Hepatocyte (in vitro differentiated cells): ENCODE data around the gene TMEM116. TPM values are rescaled to one million over a fixed set of nuclear protein-coding genes. Genes with fewer than 3 reads are reported as not detected.
"Not testable (repeated sequence)": the region's sequence is repeated elsewhere in the genome, so short reads cannot be mapped to it uniquely, and the experiment has no call there.

Experiments used
- DNase-seq: peaks from one replicate; pipeline ENCODE4 v3.0.0-alpha.2; 2016; ENCODE audit warnings: low spot score
- H2AFZ ChIP-seq: fragments of 200-600 bp; sonication (generic); 2 replicates; pipeline ENCODE4 v1.6.0; 2016; ENCODE audit warnings: antibody characterized with exemption, mild to moderate bottlenecking
- H3K27ac ChIP-seq: fragments of 200-600 bp; sonication (generic); 2 replicates; pipeline ENCODE4 v1.5.1; 2016; ENCODE audit warnings: mild to moderate bottlenecking
- H3K27me3 ChIP-seq: fragments of 200-600 bp; sonication (generic); 2 replicates; pipeline ENCODE4 v1.6.1; 2016
- H3K36me3 ChIP-seq: fragments of 200-600 bp; sonication (generic); replicated peaks from 2 replicates; pipeline ENCODE4 v1.5.1; 2016; ENCODE audit warnings: low read depth; ENCODE audit not compliant: insufficient read depth
- H3K4me1 ChIP-seq: fragments of 200-600 bp; sonication (generic); 2 replicates; pipeline ENCODE4 v1.5.1; 2016; ENCODE audit warnings: mild to moderate bottlenecking, moderate library complexity; ENCODE audit not compliant: insufficient read depth
- H3K4me2 ChIP-seq: fragments of 200-600 bp; sonication (generic); 2 replicates; pipeline ENCODE4 v1.6.0; 2016
- H3K4me3 ChIP-seq: fragments of 200-600 bp; sonication (generic); 2 replicates; pipeline ENCODE4 v1.5.1; 2016; ENCODE audit warnings: mild to moderate bottlenecking
- H3K79me2 ChIP-seq: fragments of 200-600 bp; sonication (generic); 2 replicates; pipeline ENCODE4 v1.6.0; 2017; ENCODE audit warnings: mild to moderate bottlenecking
- H3K9me2 ChIP-seq: fragments of 200-600 bp; sonication (generic); replicated peaks from 2 replicates; pipeline ENCODE4 v1.6.0; 2017; ENCODE audit warnings: mild to moderate bottlenecking; ENCODE audit not compliant: insufficient read depth
- H3K9me3 ChIP-seq: fragments of 200-600 bp; sonication (generic); 2 replicates; pipeline ENCODE4 v1.5.1; 2016; ENCODE audit warnings: low read depth, mild to moderate bottlenecking
- H4K20me1 ChIP-seq: fragments of 200-600 bp; sonication (generic); 2 replicates; pipeline ENCODE4 v1.6.0; 2016; ENCODE audit warnings: mild to moderate bottlenecking; ENCODE audit not compliant: insufficient read depth, poor library complexity, severe bottlenecking
- CTCF ChIP-seq: fragments of 200-600 bp; sonication (generic); IDR thresholded peaks from 2 replicates; pipeline ENCODE4 v1.5.1; 2016; ENCODE audit warnings: antibody characterized with exemption, mild to moderate bottlenecking; ENCODE audit not compliant: poor library complexity
- EZH2 ChIP-seq: fragments of 200-600 bp; sonication (generic); IDR thresholded peaks from 2 replicates; pipeline ENCODE4 v1.6.1; 2016; ENCODE audit warnings: antibody characterized with exemption, mild to moderate bottlenecking, borderline replicate concordance
- EZH2phosphoT487 ChIP-seq: fragments of 200-600 bp; sonication (generic); IDR thresholded peaks from one replicate; pipeline ENCODE4 v1.6.1; 2018; ENCODE audit warnings: antibody characterized with exemption, mild to moderate bottlenecking, low read depth, moderate library complexity; ENCODE audit not compliant: unreplicated experiment, severe bottlenecking
- WGBS: methylation state at CpG from one replicate; pipeline ENCODE4 v1.1.6; 2016; ENCODE audit warnings: low lambda C conversion rate; ENCODE audit errors: missing lambda C conversion rate; 5-methylcytosine and 5-hydroxymethylcytosine counted together
- polyA plus RNA-seq: library from polyadenylated mRNA; unstranded; fragments of >200 nt; fragmentation: Nextera tagmentation; extraction: Ambion mirVana; gene quantifications from 2 replicates; pipeline ENCODE4 v1.2.1, GENCODE V29; 2016
- total RNA-seq: library from RNA; depleted of rRNA; stranded (reverse); fragments of >200 nt; gene quantifications from 2 replicates; pipeline ENCODE4 v1.2.3, GENCODE V29; 2014

Gene TMEM116
- total and polyA plus RNA-seq, 2 experiments from 2014 or later = 11.2 to 13.1 TPM

- Histone ChIP-seq H3K4me2 (no peak overlapping the region), H2AFZ (no peak overlapping the region), H3K9me3 (no peaks in the 10 kb centered on the region), H3K4me1 (peaks cover 9% of the 10 kb centered on the region), H3K9me2 (no peaks in the 10 kb centered on the region), H4K20me1 (no peaks in the 10 kb centered on the region), H3K27ac (no peak overlapping the region), H3K4me3 (no peak overlapping the region), H3K27me3 (no peaks in the 10 kb centered on the region), H3K79me2 (peaks cover 3% of the 10 kb centered on the region), H3K36me3 (no peaks in the 10 kb centered on the region)
- 94% methylated on average over 3 of the region's 3 CpGs for WGBS
- TF ChIP-seq CTCF = no peak
- TF ChIP-seq EZH2 = no peak
- no peak for TF ChIP-seq EZH2phosphoT487
- no peak for DNase-seq
These were observed 8.9 kb downstream of the TMEM116 start for GRCh38 chr12:112004041-112004440.

- DNase-seq = no peak
- Histone ChIP-seq H3K4me3 (no peak overlapping the region), H3K79me2 (peaks cover 1% of the 10 kb centered on the region), H3K4me1 (peaks cover 9% of the 10 kb centered on the region), H3K4me2 (no peak overlapping the region), H3K9me3 (no peaks in the 10 kb centered on the region), H4K20me1 (no peaks in the 10 kb centered on the region), H3K36me3 (no peaks in the 10 kb centered on the region), H2AFZ (no peak overlapping the region), H3K9me2 (no peaks in the 10 kb centered on the region), H3K27ac (no peak overlapping the region), H3K27me3 (no peaks in the 10 kb centered on the region)
- TF ChIP-seq CTCF = no peak
- TF ChIP-seq EZH2phosphoT487 = no peak
- no peak for TF ChIP-seq EZH2
These were observed 11.4 kb downstream of the TMEM116 start for GRCh38 chr12:112001576-112001975.

GRCh38 chr12:112000820-112001219 lies 12.1 kb downstream of the TMEM116 start:
- Histone ChIP-seq H3K4me2 (no peak overlapping the region), H3K9me3 (no peaks in the 10 kb centered on the region), H3K4me1 (peaks cover 5% of the 10 kb centered on the region), H3K27ac (no peak overlapping the region), H3K9me2 (no peaks in the 10 kb centered on the region), H3K79me2 (no peaks in the 10 kb centered on the region), H2AFZ (no peak overlapping the region), H3K27me3 (no peaks in the 10 kb centered on the region), H3K36me3 (no peaks in the 10 kb centered on the region), H3K4me3 (no peak overlapping the region), H4K20me1 (no peaks in the 10 kb centered on the region)
- TF ChIP-seq CTCF (no peak), EZH2 (no peak), EZH2phosphoT487 (no peak)
- 95% methylated on average over 8 of the region's 8 CpGs for WGBS
- DNase-seq = no peak

GRCh38 chr12:111999129-111999528 lies 13.8 kb downstream of the TMEM116 start:
- 93% methylated on average over 9 of the region's 9 CpGs for WGBS
- not testable (repeated sequence) for H3K27ac ChIP-seq, H3K27me3 ChIP-seq, H2AFZ ChIP-seq, H3K9me3 ChIP-seq, H3K79me2 ChIP-seq, H3K36me3 ChIP-seq, H3K4me2 ChIP-seq, H3K9me2 ChIP-seq, H3K4me3 ChIP-seq, H3K4me1 ChIP-seq, DNase-seq, H4K20me1 ChIP-seq
